ENCODE results near the gene DHFR2.

DNA sequence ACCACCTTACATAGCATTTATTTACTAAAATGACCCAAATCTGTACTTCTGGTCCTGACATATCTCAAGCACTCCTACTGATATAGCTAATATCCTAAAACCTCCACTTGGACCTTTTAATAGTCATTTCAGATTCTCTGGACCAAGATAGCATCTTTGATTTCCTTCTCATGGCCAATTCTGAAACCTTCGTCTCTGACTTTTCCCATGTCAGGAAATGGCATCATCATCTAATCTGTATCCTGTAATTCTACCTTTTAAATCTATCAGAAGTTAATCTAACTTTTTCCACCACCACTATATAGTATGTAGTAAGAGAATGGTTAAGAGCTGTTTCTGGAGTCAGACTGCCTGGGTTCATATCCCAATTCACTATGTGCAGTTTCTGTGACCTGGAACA, 50.5 kb downstream of the DHFR2 start:
- TF ChIP-seq, protein P1, sequence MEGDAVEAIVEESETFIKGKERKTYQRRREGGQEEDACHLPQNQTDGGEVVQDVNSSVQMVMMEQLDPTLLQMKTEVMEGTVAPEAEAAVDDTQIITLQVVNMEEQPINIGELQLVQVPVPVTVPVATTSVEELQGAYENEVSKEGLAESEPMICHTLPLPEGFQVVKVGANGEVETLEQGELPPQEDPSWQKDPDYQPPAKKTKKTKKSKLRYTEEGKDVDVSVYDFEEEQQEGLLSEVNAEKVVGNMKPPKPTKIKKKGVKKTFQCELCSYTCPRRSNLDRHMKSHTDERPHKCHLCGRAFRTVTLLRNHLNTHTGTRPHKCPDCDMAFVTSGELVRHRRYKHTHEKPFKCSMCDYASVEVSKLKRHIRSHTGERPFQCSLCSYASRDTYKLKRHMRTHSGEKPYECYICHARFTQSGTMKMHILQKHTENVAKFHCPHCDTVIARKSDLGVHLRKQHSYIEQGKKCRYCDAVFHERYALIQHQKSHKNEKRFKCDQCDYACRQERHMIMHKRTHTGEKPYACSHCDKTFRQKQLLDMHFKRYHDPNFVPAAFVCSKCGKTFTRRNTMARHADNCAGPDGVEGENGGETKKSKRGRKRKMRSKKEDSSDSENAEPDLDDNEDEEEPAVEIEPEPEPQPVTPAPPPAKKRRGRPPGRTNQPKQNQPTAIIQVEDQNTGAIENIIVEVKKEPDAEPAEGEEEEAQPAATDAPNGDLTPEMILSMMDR (conservative IDR thresholded peaks at IDR 0.05), result no peak
- TF ChIP-seq ZFX (IDR thresholded peaks at IDR 0.05), result no peak

Data from C4-2B (cell line).